HEK293T (cell line): Measurements from ENCODE around the gene SLC8A1.

Experiments used
- CTCF ChIA-PET: fragments of 350-600 bp; formaldehyde crosslinking; extraction: SDS; loops from one replicate; lab custom pipeline; 2021; ENCODE audit warnings: antibody characterized with exemption, inconsistent platforms; lab: Yijun Ruan, JAX
- POLR2A ChIA-PET: fragments of 350-600 bp; formaldehyde crosslinking; extraction: SDS; loops from one replicate; lab custom pipeline; 2020; ENCODE audit warnings: antibody characterized with exemption, inconsistent platforms; lab: Yijun Ruan, JAX
- DNase-seq: peaks from one replicate; pipeline ENCODE4 v3.0.0; 2012; ENCODE audit warnings: mixed read lengths; ENCODE audit errors: extremely low spot score
- ARNT ChIP-seq: fragments of 450-650 bp; IDR thresholded peaks from 2 replicates; pipeline ENCODE4 v1.6.1; 2017; ENCODE audit warnings: mild to moderate bottlenecking
- BHLHE40 ChIP-seq: fragments of 450-650 bp; IDR thresholded peaks from 2 replicates; pipeline ENCODE4 v1.6.1; 2016; ENCODE audit warnings: mild to moderate bottlenecking, moderate library complexity, borderline replicate concordance
- CTBP1 ChIP-seq: fragments of 450-650 bp; IDR thresholded peaks from 2 replicates; pipeline ENCODE4 v1.6.1; 2016; ENCODE audit warnings: borderline replicate concordance
- ELF4 ChIP-seq: fragments of 450-650 bp; IDR thresholded peaks from 2 replicates; pipeline ENCODE4 v1.6.1; 2017; ENCODE audit warnings: antibody characterized with exemption
- FOXA1 ChIP-seq: fragments of 450-650 bp; IDR thresholded peaks from 2 replicates; pipeline ENCODE4 v1.6.1; 2016; ENCODE audit warnings: mild to moderate bottlenecking
- FOXK2 ChIP-seq: fragments of 450-650 bp; IDR thresholded peaks from 2 replicates; pipeline ENCODE4 v1.6.1; 2016; ENCODE audit warnings: mild to moderate bottlenecking
- FOXM1 ChIP-seq: fragments of 450-650 bp; IDR thresholded peaks from 2 replicates; pipeline ENCODE4 v1.6.1; 2017; ENCODE audit warnings: mild to moderate bottlenecking, borderline replicate concordance
- HDGF ChIP-seq: fragments of 450-650 bp; IDR thresholded peaks from 2 replicates; pipeline ENCODE4 v1.6.1; 2017; ENCODE audit warnings: antibody characterized with exemption, borderline replicate concordance
- L3MBTL2 ChIP-seq: fragments of 450-650 bp; conservative IDR thresholded peaks from 2 replicates; pipeline ENCODE4 v1.6.1; 2016; ENCODE audit warnings: mild to moderate bottlenecking
- LEF1 ChIP-seq: fragments of 450-650 bp; IDR thresholded peaks from 2 replicates; pipeline ENCODE4 v1.6.1; 2017; ENCODE audit warnings: mild to moderate bottlenecking, borderline replicate concordance
- NFRKB ChIP-seq: fragments of 450-650 bp; IDR thresholded peaks from 2 replicates; pipeline ENCODE4 v1.6.1; 2016; ENCODE audit warnings: mild to moderate bottlenecking, moderate library complexity
- SP1 ChIP-seq: fragments of 450-650 bp; IDR thresholded peaks from 2 replicates; pipeline ENCODE4 v1.6.1; 2017
- SUZ12 ChIP-seq: fragments of 450-650 bp; IDR thresholded peaks from 2 replicates; pipeline ENCODE4 v1.6.1; 2016; ENCODE audit warnings: mild to moderate bottlenecking
- TARDBP ChIP-seq: fragments of 450-650 bp; IDR thresholded peaks from 2 replicates; pipeline ENCODE4 v1.6.1; 2016
- ZNF384 ChIP-seq: fragments of 450-650 bp; IDR thresholded peaks from 2 replicates; pipeline ENCODE4 v1.6.1; 2016
- TF ChIP-seq, protein P1 (sequence below): fragments of 450-650 bp; IDR thresholded peaks from 2 replicates; pipeline ENCODE4 v1.6.1; 2016

The SLC8A1 gene

DNA sequence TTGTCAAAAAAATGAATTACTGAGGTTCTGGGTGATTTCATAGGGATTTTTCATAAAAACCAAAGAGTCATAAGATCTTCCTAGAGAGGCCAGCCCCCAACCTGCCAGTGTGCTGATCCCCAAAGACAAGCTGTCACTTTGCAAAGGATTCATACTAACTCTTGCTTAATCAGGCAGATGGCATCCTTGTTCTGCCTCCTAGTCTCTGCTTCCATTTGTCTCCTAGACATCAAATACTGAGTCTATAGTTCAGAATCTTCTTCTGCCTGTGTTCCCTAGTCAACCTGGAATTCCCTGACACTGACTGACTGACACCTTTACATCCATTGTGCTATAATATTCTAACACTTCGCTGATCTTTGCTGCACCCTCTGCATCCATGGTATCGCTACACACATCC, 84.9 kb downstream of the SLC8A1 start:
- POLR2A ChIA-PET = no interaction called here

DNA sequence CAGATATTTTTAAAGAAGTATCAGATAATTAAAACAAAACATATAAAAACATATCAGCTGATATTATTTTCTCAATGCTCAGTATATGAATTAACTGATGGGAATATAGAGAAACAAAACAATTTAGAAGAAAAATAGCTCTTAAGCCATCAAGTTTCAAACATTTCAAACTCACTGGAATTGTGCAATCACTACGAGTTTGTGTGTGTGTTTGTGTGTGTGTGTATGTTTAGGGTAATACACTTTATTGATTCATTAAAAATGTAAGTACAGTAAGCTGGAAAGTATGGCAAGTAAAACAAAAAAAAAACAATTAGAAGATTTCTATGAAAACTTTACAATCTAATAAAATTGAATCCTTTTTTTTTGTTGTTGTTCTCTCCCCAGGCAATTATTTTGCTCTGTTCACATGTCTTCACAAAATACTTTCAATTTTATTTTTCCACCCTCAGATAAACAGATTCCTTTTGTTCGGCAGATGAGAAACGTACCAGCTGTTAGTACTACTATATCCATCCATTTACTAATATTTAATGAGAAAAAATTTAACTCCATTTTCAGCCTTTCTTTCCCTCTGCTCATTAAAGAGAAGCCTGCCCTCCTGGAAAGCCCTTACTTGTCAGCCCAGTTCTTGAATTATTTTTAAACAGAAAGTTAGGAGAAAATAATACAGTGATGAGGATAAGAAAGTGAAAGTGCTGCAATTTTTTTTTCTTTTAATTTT, 87.6 kb downstream of the SLC8A1 start:
- ChIA-PET POLR2A (no interaction called here), CTCF (no interaction called here)
- no peak for DNase-seq
- TF ChIP-seq ELF4 = no peak
- no peak for TF ChIP-seq TARDBP
- TF ChIP-seq CTBP1 = no peak
- no peak for TF ChIP-seq L3MBTL2
- no peak for TF ChIP-seq ARNT
- no peak for TF ChIP-seq FOXM1
- no peak for TF ChIP-seq SUZ12
- no peak for TF ChIP-seq HDGF
- TF ChIP-seq ZNF384 = no peak
- no peak for TF ChIP-seq NFRKB

More for the DNA sequence above, 84.9 kb downstream of the SLC8A1 start:
- no peak for DNase-seq
- CTCF ChIA-PET = no interaction called here
- TF ChIP-seq FOXK2 (no peak), ELF4 (no peak), SP1 (no peak), LEF1 (no peak), FOXM1 (no peak), TARDBP (no peak), NFRKB (no peak), CTBP1 (no peak), ARNT (no peak)
- TF ChIP-seq, protein P1, sequence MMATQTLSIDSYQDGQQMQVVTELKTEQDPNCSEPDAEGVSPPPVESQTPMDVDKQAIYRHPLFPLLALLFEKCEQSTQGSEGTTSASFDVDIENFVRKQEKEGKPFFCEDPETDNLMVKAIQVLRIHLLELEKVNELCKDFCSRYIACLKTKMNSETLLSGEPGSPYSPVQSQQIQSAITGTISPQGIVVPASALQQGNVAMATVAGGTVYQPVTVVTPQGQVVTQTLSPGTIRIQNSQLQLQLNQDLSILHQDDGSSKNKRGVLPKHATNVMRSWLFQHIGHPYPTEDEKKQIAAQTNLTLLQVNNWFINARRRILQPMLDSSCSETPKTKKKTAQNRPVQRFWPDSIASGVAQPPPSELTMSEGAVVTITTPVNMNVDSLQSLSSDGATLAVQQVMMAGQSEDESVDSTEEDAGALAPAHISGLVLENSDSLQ = no peak

DNA sequence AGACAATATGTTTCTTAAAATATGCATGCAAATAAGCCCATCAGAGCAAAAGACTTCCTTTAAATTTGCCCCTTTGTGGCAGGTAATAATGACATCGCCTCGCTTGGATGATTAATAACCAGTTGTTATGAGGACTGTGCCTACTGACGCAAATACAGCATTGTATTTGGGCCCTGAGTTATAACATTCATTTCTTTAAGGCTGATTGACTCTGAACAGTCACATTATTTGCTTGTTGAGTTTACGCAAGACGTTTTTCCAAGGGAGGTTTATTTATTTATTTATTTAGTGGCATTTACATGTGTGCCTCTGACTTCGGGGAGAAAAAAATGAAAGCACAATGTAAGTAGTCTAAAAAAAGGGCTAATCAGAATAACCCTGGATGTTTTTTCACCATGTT, 88.3 kb downstream of the SLC8A1 start:
- TF ChIP-seq, protein P1 = peak; percentile 83
- TF ChIP-seq ELF4 (no peak), BHLHE40 (no peak), CTBP1 (0 out of 2 replicates have a peak, but pooled peaks have one; percentile 18), ARNT (no peak)
- CTCF ChIA-PET = no interaction called here
- no peak for DNase-seq
- POLR2A ChIA-PET = no interaction called here

DNA sequence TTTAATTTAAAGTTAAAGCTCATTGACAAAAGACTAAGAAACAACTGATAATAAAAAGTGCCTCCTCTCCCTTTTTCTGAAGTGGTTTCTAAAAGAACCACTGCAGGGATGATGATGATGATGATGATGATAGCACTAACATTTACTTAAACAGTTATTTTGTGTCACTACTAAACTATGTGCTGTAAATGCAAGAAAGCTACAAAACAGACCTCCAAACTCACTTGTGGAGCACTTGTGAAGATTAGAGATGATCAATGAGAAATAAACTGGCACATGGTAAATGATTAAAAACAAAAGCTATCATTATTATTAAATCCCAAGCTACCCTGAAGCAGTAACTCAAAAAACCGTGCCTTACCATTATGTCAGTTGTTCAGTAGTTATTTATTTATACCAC, 88.7 kb downstream of the SLC8A1 start:
- ChIA-PET CTCF (no interaction called here), POLR2A (no interaction called here)
- no peak for TF ChIP-seq FOXA1
- no peak for TF ChIP-seq FOXK2
- TF ChIP-seq, protein P1 = no peak
- no peak for TF ChIP-seq LEF1
- no peak for TF ChIP-seq TARDBP
- no peak for TF ChIP-seq NFRKB
- TF ChIP-seq BHLHE40 = no peak
- no peak for TF ChIP-seq FOXM1
- TF ChIP-seq L3MBTL2 = no peak
- TF ChIP-seq SP1 = no peak
- no peak for TF ChIP-seq ELF4
- no peak for TF ChIP-seq CTBP1
- TF ChIP-seq HDGF = no peak
- TF ChIP-seq SUZ12 = no peak
- TF ChIP-seq ARNT = no peak
- no peak for TF ChIP-seq ZNF384
- DNase-seq = no peak

DNA sequence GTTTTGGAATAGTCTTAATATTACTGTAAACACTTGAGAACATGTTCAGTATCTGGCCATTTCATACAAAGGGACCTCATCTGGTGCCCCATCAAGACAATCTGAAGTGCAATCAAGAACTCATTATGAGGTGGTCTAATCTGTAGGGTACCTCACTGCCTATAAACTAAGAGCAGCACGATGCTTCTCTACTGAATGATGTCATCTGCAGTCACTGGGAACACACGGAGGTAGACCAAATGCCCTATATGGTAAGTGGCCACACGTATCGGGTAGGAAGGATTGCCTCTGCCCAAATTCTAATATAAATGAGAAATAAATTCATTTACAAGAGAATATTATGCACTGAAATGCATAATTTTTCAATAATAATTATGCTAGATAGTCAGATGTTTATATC, 90.4 kb downstream of the SLC8A1 start:
- DNase-seq = peak; percentile 26
- ChIA-PET CTCF (no interaction called here), POLR2A (no interaction called here)
- no peak for TF ChIP-seq L3MBTL2
- no peak for TF ChIP-seq HDGF
- no peak for TF ChIP-seq SP1
- peak; percentile 68; the same call in 1 of the 2 replicates for TF ChIP-seq ZNF384

DNA sequence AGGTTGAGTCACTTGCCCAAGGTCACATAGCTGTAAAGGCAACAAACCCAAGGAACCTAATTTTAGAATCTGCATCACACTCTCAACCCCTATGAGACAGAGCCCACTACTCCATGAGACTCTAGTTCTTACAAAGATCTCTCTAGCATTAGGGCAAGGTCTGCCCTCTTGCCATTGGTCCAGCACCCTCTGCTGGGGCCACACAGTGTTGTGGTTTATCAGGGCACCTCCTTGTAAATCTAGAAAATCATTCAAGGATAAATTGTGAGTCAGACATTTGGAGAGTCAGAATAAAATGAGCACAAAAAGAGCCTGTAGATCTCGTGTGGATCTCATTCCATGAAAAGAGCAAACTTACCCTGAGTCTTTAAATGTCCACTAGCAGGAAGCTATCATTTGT, 91.2 kb downstream of the SLC8A1 start:
- CTCF ChIA-PET = no interaction called here
- POLR2A ChIA-PET = no interaction called here
- no peak for DNase-seq
- TF ChIP-seq ZNF384 = no peak
- TF ChIP-seq LEF1 = no peak
- TF ChIP-seq, protein P1 = no peak
